HUES64 (cell line): ENCODE data around the gene ARSG.

Experiments
- H3K27ac ChIP-seq: 2 replicates; pipeline ENCODE4 v1.7.0; 2013; ENCODE audit warnings: low read depth, low read length, inconsistent platforms
- H3K27me3 ChIP-seq: 2 replicates; pipeline ENCODE4 v1.6.1; 2013; ENCODE audit warnings: mild to moderate bottlenecking, low read length; ENCODE audit not compliant: insufficient read depth
- H3K36me3 ChIP-seq: 2 replicates; pipeline ENCODE4 v1.6.1; 2013; ENCODE audit warnings: mild to moderate bottlenecking, low read length; ENCODE audit not compliant: insufficient read depth
- H3K4me1 ChIP-seq: 2 replicates; pipeline ENCODE4 v1.6.1; 2013; ENCODE audit warnings: mild to moderate bottlenecking, low read length, moderate library complexity; ENCODE audit not compliant: insufficient read depth
- H3K4me3 ChIP-seq: 2 replicates; pipeline ENCODE4 v1.5.1; 2013; ENCODE audit warnings: mild to moderate bottlenecking, low read length, moderate library complexity
- H3K9ac ChIP-seq: 2 replicates; pipeline ENCODE4 v1.6.1; 2013; ENCODE audit warnings: mild to moderate bottlenecking, low read depth, low read length
- H3K9me3 ChIP-seq: 2 replicates; pipeline ENCODE4 v1.6.1; 2013; ENCODE audit warnings: low read depth, low read length; ENCODE audit not compliant: insufficient read depth
- WGBS: fragments of 150-250, 120-280 bp; methylation state at CpG from one replicate; pipeline ENCODE4 v1.1.7; 2013; ENCODE audit warnings: missing lambda C conversion rate; 5-methylcytosine and 5-hydroxymethylcytosine counted together

Gene ARSG

GRCh38 chr17:68458260-68459036 is 167.2 kb downstream of the ARSG start:
- 69% methylated on average over 10 of the region's 12 CpGs for WGBS
- Histone ChIP-seq H3K4me1 (peaks cover 32% of the 10 kb centered on the region), H3K27ac (no peak overlapping the region)

GRCh38 chr17:68459037-68459639 is 167.8 kb downstream of the ARSG start:
- 71% methylated on average over 1 of the region's 1 CpG for WGBS
- Histone ChIP-seq H3K4me1 (peaks cover 32% of the 10 kb centered on the region), H3K27ac (no peak overlapping the region), H3K9ac (no peak overlapping the region), H3K9me3 (no peaks in the 10 kb centered on the region), H3K27me3 (peaks cover 15% of the 10 kb centered on the region; the same call in 1 of the 2 replicates), H3K36me3 (no peaks in the 10 kb centered on the region), H3K4me3 (no peak overlapping the region)

More at GRCh38 chr17:68458260-68459036, 167.2 kb downstream of the ARSG start:
- H3K9ac ChIP-seq, result no peak overlapping the region
- H3K36me3 ChIP-seq, result no peaks in the 10 kb centered on the region
- H3K27me3 ChIP-seq, result peaks cover 15% of the 10 kb centered on the region; the same call in 1 of the 2 replicates
- no peaks in the 10 kb centered on the region for H3K9me3 ChIP-seq
- peak overlapping the region; percentile 63 for H3K4me3 ChIP-seq

GRCh38 chr17:68460146-68460545 is 168.9 kb downstream of the ARSG start:
- no peak overlapping the region for H3K27ac ChIP-seq
- H3K36me3 ChIP-seq, result no peaks in the 10 kb centered on the region
- no peaks in the 10 kb centered on the region for H3K9me3 ChIP-seq
- peaks cover 32% of the 10 kb centered on the region for H3K4me1 ChIP-seq
- peaks cover 15% of the 10 kb centered on the region; the same call in 1 of the 2 replicates for H3K27me3 ChIP-seq
- 95% methylated on average over 1 of the region's 2 CpGs for WGBS
- no peak overlapping the region for H3K9ac ChIP-seq
- no peak overlapping the region for H3K4me3 ChIP-seq

GRCh38 chr17:68460715-68461114 is 169.4 kb downstream of the ARSG start:
- H3K4me1 ChIP-seq, result peaks cover 28% of the 10 kb centered on the region
- peaks cover 15% of the 10 kb centered on the region; the same call in 1 of the 2 replicates for H3K27me3 ChIP-seq
- H3K9me3 ChIP-seq, result no peaks in the 10 kb centered on the region
- no peak overlapping the region for H3K9ac ChIP-seq
- no peak overlapping the region for H3K27ac ChIP-seq
- H3K36me3 ChIP-seq, result no peaks in the 10 kb centered on the region
- H3K4me3 ChIP-seq, result no peak overlapping the region

- Histone ChIP-seq H3K36me3 (no peaks in the 10 kb centered on the region), H3K27ac (no peak overlapping the region), H3K4me1 (peaks cover 27% of the 10 kb centered on the region), H3K9me3 (no peaks in the 10 kb centered on the region), H3K4me3 (no peak overlapping the region), H3K27me3 (peaks cover 15% of the 10 kb centered on the region; the same call in 1 of the 2 replicates), H3K9ac (no peak overlapping the region)
- WGBS, result 85% methylated on average over 1 of the region's 1 CpG
These were observed 169.8 kb downstream of the ARSG start for GRCh38 chr17:68461122-68461539.

- Histone ChIP-seq H3K4me3 (no peak overlapping the region), H3K27me3 (peaks cover 15% of the 10 kb centered on the region; the same call in 1 of the 2 replicates), H3K9me3 (no peaks in the 10 kb centered on the region), H3K36me3 (no peaks in the 10 kb centered on the region), H3K9ac (no peak overlapping the region), H3K4me1 (peaks cover 23% of the 10 kb centered on the region), H3K27ac (no peak overlapping the region)
- 59% methylated on average over 5 of the region's 5 CpGs for WGBS
These were observed 170.3 kb downstream of the ARSG start for GRCh38 chr17:68461589-68461988.

GRCh38 chr17:68462381-68463210 is 171.3 kb downstream of the ARSG start:
- Histone ChIP-seq H3K9me3 (no peaks in the 10 kb centered on the region), H3K27ac (no peak overlapping the region), H3K4me1 (peaks cover 23% of the 10 kb centered on the region), H3K27me3 (peaks cover 15% of the 10 kb centered on the region; the same call in 1 of the 2 replicates), H3K36me3 (no peaks in the 10 kb centered on the region), H3K4me3 (no peak overlapping the region), H3K9ac (no peak overlapping the region)
- 56% methylated on average over 15 of the region's 15 CpGs for WGBS

- WGBS, result 69% methylated on average over 6 of the region's 6 CpGs
- peaks cover 11% of the 10 kb centered on the region; the same call in 1 of the 2 replicates for H3K27me3 ChIP-seq
- H3K4me3 ChIP-seq, result no peak overlapping the region
- no peaks in the 10 kb centered on the region for H3K36me3 ChIP-seq
- no peaks in the 10 kb centered on the region for H3K9me3 ChIP-seq
- H3K27ac ChIP-seq, result no peak overlapping the region
- peaks cover 19% of the 10 kb centered on the region for H3K4me1 ChIP-seq
- no peak overlapping the region for H3K9ac ChIP-seq
These were observed 172.1 kb downstream of the ARSG start for GRCh38 chr17:68463211-68464019.

- 68% methylated on average over 5 of the region's 5 CpGs for WGBS
- H3K9ac ChIP-seq, result no peak overlapping the region
- no peaks in the 10 kb centered on the region for H3K36me3 ChIP-seq
- 0 out of 2 replicates have a peak, but pooled peaks cover 4% of the 10 kb centered on the region for H3K4me1 ChIP-seq
- H3K9me3 ChIP-seq, result no peaks in the 10 kb centered on the region
- H3K27ac ChIP-seq, result no peak overlapping the region
- no peaks in the 10 kb centered on the region for H3K27me3 ChIP-seq
- no peak overlapping the region for H3K4me3 ChIP-seq
These were observed 177.0 kb downstream of the ARSG start for GRCh38 chr17:68468334-68468733.

GRCh38 chr17:68468788-68469187 is 177.5 kb downstream of the ARSG start:
- 60% methylated on average over 1 of the region's 1 CpG for WGBS
- no peaks in the 10 kb centered on the region for H3K27me3 ChIP-seq
- H3K9me3 ChIP-seq, result no peaks in the 10 kb centered on the region
- H3K27ac ChIP-seq, result no peak overlapping the region
- no peak overlapping the region for H3K9ac ChIP-seq
- no peak overlapping the region for H3K4me3 ChIP-seq
- H3K4me1 ChIP-seq, result 0 out of 2 replicates have a peak, but pooled peaks cover 4% of the 10 kb centered on the region
- no peaks in the 10 kb centered on the region for H3K36me3 ChIP-seq
